SK-N-SH (cell line): ENCODE data around the gene CENPO.

Source experiments
- FOXJ3 ChIP-seq: sonication (generic); formaldehyde crosslinking; IDR thresholded peaks from 2 replicates; pipeline ENCODE4 v1.5.1; 2020; ENCODE audit warnings: mild to moderate bottlenecking, missing genetic modification reagents
- GABPA ChIP-seq: IDR thresholded peaks from 2 replicates; pipeline ENCODE4 v1.4.0; 2012; ENCODE audit warnings: low read depth, mild to moderate bottlenecking
- POLR2AphosphoS5 ChIP-seq: IDR thresholded peaks from 2 replicates; pipeline ENCODE4 v1.6.1; 2012; ENCODE audit warnings: low read depth, low read length
- TAF1 ChIP-seq: IDR thresholded peaks from 2 replicates; pipeline ENCODE4 v1.6.1; 2012; ENCODE audit warnings: low read depth, mild to moderate bottlenecking, low read length, moderate library complexity, borderline replicate concordance

DNA sequence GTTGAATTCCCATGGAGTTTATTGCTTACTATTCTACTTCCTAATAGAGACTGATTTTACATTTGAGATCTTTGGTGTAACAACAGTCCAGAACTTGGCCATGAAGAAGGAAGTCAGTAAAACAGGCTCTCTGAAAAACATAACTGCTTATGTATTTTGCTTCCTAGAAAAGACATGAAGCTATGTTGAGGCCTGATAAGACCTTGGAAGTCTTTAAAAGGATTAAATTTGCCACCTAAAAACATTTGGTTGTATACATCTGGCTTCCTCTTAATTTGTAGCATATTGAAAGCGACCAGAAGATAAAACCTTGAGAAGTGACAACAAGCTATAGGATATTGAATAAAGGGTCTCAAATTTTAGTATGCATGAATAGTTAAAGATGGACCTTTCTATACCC is 36.4 kb upstream of the CENPO start:
- TF ChIP-seq POLR2AphosphoS5 (no peak), FOXJ3 (CRISPR knock-in tag) (no peak), TAF1 (no peak), GABPA (no peak)
